Measurements from ENCODE around the gene ST6GALNAC5. TPM values are rescaled to one million over a fixed set of nuclear protein-coding genes. Genes with fewer than 3 reads are reported as not detected.
A peak's percentile ranks its signal among the peaks of the same experiment; 100 is the strongest.
"Not testable (repeated sequence)": the region's sequence is repeated elsewhere in the genome, so short reads cannot be mapped to it uniquely, and the experiment has no call there.

The ST6GALNAC5 gene
- polyA plus RNA-seq, 1 experiment, result 3.0 TPM

DNA sequence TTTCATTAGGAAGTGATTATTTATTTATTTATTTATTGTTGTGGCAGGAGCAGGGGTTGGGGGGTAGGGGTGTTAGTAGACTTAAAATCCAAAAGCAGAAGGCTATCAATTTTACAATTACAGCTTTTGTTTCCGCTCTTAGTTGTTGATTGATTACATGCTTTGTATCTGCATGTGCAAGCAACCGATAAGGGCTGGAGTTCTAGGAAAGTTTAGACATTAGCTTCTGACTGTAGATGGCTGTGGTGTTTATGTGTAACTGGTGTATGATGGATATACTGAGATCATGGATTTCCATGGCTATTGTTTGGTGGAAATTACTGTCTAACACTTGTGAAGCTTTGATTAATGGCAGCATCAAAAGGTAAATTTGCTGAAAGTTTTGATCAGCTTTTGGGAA lies 2.8 kb downstream of the ST6GALNAC5 start:
- POLR2A ChIA-PET, result no interaction called here

DNA sequence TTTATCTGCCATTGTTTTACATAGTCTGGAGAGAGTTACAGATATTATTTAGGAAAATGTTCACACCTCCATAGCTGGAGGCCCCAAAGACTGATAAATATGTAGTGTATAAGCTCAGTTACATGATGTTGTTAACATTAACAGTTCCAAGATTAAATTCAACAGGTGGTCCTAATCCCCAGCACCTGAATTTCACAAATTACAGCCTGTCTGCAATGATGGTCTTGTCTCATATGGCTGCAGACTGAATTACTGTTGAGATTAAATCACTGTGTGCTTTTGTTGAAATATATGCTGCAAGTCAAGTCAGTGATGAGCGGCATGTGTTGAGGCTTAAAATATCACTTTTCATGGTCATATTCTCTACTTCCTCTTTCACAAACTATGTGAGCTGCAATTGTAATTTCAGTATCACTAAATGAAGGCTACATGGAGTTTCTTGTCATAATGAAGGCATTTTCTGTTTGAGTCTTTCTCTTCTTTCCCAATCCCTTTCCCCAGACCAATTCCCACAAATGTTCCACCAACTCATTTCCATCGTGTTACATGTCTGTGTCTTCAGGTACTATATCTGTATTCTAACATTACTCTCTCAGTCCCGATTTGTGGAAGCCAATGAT lies 4.2 kb downstream of the ST6GALNAC5 start:
- ChIA-PET POLR2A (no interaction called here), CTCF (no interaction called here)
- peaks cover 2% of the 10 kb centered on the region; the same call in 1 of the 2 replicates for H3K27me3 ChIP-seq (ENCODE audit: control insufficient read depth, insufficient read depth, low read length)
- no peak for DNase-seq (ENCODE audit: low read depth)
- no peak overlapping the region for H3K4me3 ChIP-seq (ENCODE audit: low read depth, low read length)
- TF ChIP-seq, protein P1, sequence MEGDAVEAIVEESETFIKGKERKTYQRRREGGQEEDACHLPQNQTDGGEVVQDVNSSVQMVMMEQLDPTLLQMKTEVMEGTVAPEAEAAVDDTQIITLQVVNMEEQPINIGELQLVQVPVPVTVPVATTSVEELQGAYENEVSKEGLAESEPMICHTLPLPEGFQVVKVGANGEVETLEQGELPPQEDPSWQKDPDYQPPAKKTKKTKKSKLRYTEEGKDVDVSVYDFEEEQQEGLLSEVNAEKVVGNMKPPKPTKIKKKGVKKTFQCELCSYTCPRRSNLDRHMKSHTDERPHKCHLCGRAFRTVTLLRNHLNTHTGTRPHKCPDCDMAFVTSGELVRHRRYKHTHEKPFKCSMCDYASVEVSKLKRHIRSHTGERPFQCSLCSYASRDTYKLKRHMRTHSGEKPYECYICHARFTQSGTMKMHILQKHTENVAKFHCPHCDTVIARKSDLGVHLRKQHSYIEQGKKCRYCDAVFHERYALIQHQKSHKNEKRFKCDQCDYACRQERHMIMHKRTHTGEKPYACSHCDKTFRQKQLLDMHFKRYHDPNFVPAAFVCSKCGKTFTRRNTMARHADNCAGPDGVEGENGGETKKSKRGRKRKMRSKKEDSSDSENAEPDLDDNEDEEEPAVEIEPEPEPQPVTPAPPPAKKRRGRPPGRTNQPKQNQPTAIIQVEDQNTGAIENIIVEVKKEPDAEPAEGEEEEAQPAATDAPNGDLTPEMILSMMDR (IDR thresholded peaks at IDR 0.05; ENCODE audit: insufficient read depth, low read depth, low read length), result no peak
- no peaks in the 10 kb centered on the region for H3K36me3 ChIP-seq (ENCODE audit: control insufficient read depth, insufficient read depth, low read length)

More for the DNA sequence above, 2.8 kb downstream of the ST6GALNAC5 start:
- no peaks in the 10 kb centered on the region for H3K36me3 ChIP-seq (ENCODE audit: control insufficient read depth, insufficient read depth, low read length)
- TF ChIP-seq, protein P1 (IDR thresholded peaks at IDR 0.05; ENCODE audit: insufficient read depth, low read depth, low read length), result no peak
- no peak for DNase-seq (ENCODE audit: low read depth)
- CTCF ChIA-PET, result no interaction called here
- no peak overlapping the region for H3K4me3 ChIP-seq (ENCODE audit: low read depth, low read length)
- peaks cover 2% of the 10 kb centered on the region; the same call in 1 of the 2 replicates for H3K27me3 ChIP-seq (ENCODE audit: control insufficient read depth, insufficient read depth, low read length)

DNA sequence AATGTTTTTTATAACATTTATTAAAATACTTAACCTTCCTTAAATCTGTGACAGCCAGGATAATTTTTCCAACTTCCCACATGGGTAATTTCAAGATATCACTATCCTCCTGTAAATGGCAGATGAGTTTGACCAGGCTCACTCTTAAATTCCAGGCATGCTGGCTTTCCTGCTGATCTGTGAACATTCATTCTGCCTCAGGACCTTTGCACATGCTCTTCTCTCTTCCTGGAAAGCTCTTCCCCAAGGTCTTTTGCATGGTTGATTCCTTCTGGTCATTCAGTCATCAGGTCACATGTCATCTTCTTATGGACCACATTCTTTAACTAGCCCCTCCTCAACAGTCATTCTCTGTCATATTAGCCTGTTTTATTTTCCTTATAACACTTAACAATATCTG lies 5.7 kb downstream of the ST6GALNAC5 start:
- TF ChIP-seq, protein P1 (IDR thresholded peaks at IDR 0.05; ENCODE audit: insufficient read depth, low read depth, low read length), result no peak

DNA sequence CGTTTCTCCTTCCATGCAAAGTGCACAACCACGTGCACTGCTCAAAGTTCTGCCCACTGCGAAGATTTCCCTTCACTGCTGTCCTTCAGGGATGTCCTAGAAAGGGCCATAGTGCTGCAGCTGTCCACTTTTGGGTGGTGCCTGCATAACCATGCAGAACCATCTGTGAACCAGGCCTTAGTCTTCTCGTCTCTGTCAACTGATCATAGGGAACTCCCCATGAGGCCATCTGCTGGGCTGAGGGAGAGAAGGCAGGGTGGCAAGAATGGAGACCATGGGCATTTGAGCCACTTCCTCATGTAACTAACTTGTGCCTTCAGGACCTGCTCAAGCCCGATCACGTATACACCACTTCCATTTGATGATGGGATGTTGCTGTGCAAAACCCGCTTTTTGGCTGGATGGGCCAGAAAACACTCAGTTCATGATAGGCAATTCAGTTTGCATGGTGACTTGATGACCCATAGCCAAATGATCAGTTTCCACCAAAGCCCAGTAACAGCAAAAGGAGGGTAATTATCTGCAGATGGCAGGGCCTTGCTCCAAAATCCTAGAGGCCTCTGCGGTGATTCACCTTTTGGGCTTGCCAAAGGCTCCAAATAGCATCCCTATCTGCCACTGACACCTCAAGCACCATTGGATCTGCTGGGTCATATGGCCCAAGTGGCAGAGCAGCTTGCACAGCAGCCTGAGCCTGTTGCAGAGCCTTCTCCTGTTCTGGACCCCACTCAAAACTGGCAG lies 9.5 kb downstream of the ST6GALNAC5 start:
- Histone ChIP-seq H3K4me3 (ENCODE audit: low read depth, low read length) (no peak overlapping the region), H3K36me3 (ENCODE audit: control insufficient read depth, insufficient read depth, low read length) (no peaks in the 10 kb centered on the region), H3K27me3 (ENCODE audit: control insufficient read depth, insufficient read depth, low read length) (no peaks in the 10 kb centered on the region)
- ChIA-PET CTCF (no interaction called here), POLR2A (no interaction called here)
- TF ChIP-seq, protein P1 (IDR thresholded peaks at IDR 0.05; ENCODE audit: insufficient read depth, low read depth, low read length), result no peak
- peak; percentile 26 for DNase-seq (ENCODE audit: low read depth)

More for the DNA sequence above, 5.7 kb downstream of the ST6GALNAC5 start:
- H3K27me3 ChIP-seq (ENCODE audit: control insufficient read depth, insufficient read depth, low read length), result no peaks in the 10 kb centered on the region; the same call in 1 of the 2 replicates
- H3K36me3 ChIP-seq (ENCODE audit: control insufficient read depth, insufficient read depth, low read length), result no peaks in the 10 kb centered on the region
- DNase-seq (ENCODE audit: low read depth), result no peak
- no peak overlapping the region for H3K4me3 ChIP-seq (ENCODE audit: low read depth, low read length)
- ChIA-PET CTCF (no interaction called here), POLR2A (no interaction called here)

DNA sequence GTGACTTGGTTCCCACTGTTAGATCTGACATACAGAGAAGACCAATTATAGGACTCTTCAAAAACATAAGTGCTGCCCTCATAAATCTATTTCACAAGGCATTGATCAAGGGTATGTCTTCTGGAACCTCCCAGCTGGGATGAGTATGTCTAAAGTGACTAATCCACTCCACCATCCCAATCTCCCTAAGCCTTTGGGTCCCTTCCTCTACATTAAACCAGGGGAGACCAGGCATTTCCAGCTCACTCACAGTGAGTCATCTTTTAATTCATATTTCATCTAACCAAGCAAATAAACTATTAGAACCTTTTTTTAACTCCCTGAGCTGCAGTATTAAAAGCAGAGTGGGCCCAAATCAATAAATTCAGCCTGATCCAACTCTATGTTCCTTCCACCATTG lies 11.7 kb downstream of the ST6GALNAC5 start:
- H3K27me3 ChIP-seq (ENCODE audit: control insufficient read depth, insufficient read depth, low read length); DNase-seq (ENCODE audit: low read depth); CTCF ChIA-PET; POLR2A ChIA-PET; H3K36me3 ChIP-seq (ENCODE audit: control insufficient read depth, insufficient read depth, low read length); H3K4me3 ChIP-seq (ENCODE audit: low read depth, low read length): not testable (repeated sequence)
